DMS53 (cell line): ENCODE measurements around the gene PSPN.

Source experiments
- DNase-seq: peaks from one replicate; lab custom pipeline; 2025; lab: John Stamatoyannopoulos, UW

Gene PSPN

DNA sequence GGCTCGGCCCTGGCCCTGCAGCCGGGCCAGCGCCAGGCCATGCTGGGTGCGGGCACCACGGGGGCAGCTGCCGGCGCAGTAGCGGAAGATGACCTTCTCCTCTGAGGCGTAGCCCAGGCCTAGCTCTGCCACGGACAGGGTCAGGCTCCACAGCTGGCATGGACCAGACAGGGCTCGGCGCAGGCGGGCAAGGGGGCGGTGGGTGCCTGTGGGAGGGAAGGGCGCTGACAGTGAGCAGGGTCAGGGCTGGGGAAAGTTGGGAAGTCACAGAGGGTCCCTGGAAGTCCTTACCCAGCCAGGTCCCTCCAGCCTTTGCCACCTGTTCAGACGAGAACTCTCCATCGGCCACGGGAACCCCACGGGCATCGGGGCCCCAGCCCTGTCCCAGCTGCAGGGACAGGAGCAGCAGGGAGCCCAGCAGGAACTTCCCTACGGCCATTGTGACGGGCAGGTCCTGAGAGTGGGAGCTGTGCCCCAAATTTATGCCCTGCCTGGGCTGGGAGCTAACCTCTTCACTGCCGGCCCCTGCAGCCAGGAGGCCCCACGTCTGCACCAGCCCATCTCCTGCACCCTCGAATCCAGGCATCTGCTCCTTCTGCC, at the start of gene PSPN:
Gene PSPN, minus strand, starts transcription at position 523 of the 600 bp plus-strand sequence. Its CDS starts 84 bp downstream, at position 439.
- DNase-seq: no peak

- DNase-seq: peak; percentile 99
These were observed 49.4 kb upstream of the PSPN start for GRCh38 chr19:6424939-6425731.

DNA sequence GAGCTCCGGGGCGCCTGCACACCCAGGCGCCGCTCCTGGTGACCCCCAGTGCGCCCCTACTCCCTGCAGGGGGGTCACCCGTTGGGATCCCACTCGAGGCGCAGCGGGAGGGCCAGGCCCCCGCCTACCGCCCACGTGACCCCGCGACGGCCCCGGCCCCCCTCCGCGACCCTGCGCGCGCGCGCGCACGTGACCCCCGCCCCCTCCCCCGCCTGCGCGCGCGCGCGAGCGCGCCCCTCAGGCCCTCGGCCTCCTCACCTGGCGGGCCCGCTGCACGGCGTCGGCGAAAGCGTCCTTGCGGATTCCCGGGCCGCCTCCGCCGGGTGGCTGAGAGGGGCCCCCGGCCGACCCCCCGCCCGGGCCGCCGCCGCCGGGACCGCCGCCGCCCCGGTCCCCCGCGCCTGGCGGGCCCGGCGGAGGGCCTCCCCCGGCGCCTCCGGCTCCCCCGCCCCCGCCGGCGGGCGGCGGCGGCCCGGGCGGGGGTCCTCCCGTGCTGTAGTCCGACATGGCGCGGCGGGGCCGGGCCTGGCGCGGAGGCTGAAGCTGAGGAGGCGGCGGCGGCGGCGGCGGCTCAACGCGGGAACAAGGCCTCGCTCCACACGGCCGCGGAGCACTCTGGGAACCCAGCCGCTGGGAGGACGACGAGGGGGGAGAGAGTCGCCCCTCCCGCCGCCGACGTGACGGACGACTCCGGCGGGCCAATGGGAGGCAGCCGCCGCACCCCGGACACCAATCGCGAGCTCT, 48.6 kb upstream of the PSPN start, which contains the start of gene KHSRP:
Gene KHSRP, minus strand, starts transcription at position 617 of the 744 bp plus-strand sequence. Its CDS starts 110 bp downstream, at position 507.
- peak; percentile 28 for DNase-seq

GRCh38 chr19:6423499-6424194, 47.9 kb upstream of the PSPN start:
- peak; percentile 42 for DNase-seq

GRCh38 chr19:6421075-6422014, 45.6 kb upstream of the PSPN start:
- DNase-seq: no peak

DNA sequence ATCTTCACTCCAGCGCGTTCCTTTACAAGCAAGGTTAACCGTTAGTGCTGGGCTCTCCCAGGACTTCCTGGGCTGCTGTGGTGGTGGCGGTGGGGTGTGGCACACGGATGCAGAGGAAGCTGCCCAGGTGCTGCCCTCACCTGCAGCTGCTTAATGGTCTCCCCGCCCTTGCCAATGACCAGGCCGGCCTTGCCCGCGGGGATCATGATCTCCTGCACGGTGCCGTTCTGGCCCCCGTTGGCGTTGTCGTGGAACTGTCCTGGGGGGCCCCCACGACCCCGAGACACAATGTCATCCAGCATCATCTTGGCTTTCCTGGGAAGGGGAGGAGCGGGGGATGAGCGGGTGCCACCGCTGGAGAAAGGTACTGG, 42.8 kb upstream of the PSPN start:
- DNase-seq: no peak

DNA sequence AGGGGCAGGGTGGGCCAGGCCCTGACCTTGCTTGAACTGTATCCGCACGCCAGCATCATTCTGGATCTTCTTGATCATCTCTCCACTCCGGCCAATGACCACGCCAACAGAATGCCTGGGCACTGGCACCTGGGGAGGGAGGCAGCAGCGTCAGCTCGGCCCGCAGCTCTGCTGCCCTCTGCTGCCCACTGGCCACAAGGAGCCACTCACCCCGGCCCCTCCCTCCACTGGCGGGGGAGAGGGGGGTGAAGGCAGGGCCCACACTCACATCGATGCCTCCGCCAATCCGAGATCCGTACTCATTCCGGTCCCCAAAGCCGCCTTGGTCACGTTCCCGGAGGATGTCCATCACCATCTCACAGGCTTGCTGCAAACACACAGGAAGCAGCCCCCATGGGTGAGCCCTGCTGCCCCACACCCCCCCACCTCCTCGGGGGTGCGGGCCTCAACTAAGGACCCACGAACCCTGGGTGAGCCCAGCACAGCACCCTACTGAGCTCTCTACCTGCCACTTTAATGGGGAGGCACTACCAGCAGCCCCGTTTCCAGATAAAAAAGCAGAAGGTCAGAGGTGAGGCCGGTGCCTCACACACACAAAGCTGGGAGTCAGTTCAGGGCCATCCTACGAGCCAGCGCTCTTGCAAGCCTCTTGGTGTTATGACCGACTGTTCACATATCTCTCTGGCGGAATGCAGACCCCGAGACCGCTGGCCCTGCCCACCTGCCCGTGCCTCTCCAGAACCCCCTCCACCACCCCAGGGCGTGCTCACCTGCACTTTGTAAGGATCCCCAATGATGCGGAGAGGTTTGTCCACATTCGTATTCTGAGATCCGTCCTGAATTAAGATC, 42.2 kb upstream of the PSPN start:
- peak; percentile 31 for DNase-seq

DNA sequence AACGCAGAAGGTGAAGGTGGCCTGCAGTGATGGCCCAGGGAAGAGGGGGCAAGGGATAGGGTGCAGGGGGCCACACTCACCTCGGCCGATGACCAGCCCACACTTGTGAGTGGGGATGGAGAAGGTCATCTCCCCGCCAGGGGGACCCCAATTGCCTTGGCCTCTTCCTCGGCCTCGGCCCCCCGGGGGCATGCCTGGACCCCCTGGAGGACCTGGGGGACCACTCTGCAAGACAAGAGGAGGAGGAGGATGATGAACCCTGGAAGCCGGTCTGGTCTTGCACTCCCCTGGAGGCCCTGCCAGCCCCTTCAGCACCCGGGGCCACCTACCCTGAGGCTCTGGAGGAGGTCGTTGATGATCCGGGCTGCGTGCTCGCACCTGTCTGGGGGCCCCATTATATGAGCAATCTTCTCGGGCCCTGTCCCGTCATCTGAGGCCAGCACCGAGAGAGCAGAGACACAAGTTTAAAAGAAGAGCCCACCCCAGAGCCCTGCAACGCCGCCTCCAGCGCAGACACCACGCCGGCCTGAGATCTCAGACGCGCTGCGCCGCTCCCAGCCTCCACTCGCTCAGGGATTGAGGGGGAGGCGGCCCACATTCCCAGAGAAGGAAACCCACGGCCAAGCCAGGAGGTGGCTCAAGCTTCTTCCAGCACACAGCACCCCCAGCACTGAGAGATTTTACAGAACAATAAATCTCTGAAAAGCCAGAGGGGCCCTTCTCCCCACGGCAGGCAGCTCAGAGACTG, 41.1 kb upstream of the PSPN start:
- DNase-seq: no peak

DNA sequence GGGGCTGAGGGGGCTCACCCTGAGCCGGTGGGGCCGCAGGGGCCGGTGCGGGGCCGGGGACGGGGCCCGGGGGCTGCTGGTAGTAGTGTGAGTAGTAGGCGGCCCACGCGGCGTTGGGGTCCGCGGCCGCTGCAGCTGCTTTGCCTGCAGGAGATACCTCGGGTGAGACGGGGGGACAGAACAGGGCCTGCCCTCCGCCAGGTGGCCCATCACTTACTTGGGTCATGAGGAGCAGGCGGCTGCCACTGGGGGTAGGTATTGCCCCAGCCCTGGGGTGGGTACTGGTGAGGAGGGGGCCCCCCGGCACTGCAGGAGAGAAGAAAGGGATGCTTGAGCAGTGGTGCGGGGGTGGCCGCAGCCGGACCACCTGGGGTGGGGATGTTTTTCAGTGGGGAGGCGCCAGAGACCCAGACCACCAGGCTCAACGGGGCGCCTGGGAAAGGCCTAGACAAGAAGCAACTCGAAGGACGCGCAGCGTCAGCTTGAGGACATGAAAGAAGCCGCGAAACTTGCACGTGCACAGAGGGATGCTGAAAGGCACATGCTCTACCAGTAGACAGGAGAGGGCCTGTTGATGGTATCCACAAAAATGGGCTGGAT, 40.0 kb upstream of the PSPN start:
- DNase-seq: no peak

DNA sequence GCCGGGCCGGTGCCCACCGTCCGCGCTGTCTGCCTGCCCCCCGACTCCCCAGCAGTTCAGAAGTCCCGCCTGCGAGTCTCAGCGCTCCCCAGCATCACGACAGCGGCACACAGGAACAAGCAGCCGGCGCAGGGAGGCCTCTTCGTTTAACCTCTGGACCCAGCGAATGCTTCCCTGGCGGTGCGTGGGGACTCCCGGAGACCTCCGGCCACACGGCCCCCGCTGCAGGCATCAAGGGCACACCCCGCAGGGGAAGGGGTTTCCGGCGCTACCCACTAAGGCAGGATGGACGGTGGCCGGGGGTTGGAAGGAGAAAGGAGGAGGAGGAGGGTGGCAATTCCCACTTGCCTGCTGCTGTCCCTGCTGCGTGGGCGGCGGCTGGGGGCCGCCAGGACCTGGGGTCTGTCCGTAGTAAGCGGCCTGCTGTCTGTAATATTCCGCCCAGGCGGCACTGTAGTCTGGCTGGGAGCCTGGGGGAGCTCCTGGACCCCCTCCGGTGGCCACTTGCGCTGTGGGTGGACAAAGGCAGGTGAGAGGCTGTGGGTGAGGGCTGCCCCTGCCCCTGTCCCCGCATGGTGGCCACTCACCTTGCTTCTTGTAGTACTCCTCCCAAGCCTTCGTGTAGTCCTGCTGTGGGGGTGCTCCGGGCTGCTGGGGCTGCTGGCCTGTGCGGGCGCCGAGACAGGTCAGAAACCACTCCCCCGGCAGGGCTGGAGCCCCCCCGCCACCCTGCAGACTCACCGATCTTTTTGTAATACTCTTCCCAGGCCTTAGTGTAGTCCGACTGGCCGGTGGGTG, 39.3 kb upstream of the PSPN start:
- no peak for DNase-seq

DNA sequence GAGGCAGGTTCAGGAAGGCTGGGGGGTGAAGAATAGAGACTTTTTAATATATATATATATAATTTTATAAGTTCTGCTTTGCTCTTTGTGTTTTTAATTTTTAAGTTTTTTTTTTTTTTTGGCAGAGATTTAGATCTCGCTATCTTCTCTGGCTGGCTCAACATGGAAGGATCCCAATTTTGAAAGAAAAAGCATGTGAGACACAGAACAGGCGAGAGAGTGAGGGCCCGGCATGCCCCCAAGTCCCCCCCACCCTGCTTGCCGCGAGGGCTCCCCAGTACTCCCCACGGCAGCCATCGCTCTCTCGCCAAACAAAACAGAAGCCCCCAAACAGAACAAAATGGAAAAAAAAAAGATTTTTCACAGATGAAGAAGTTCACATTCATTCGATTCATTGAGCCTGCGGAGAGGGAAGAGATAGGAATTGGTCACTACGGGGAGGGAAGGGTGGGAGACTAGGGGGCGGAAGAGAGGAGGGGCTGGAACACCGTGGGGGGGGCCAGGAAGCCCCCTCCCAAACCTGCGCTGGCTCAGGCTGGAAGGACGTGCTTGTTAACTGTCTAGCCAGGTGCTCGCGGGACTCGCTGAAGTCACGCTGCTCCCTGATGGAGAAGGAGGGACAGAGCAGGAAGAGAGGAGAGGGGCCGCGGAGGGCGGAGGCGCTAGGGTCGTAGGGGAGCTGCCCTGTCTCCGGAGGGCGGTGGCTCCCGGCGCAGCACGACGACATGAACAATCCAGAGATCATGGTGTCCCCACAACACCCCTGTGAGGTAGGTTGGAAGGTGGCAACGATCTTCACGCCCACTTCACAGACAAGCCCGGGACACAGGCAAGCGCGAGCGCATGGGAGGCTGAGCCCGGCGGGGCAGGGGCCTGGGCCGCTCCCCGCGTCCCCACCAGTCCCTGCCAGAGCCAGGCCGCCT, 38.2 kb upstream of the PSPN start:
- DNase-seq: peak; percentile 22

DNA sequence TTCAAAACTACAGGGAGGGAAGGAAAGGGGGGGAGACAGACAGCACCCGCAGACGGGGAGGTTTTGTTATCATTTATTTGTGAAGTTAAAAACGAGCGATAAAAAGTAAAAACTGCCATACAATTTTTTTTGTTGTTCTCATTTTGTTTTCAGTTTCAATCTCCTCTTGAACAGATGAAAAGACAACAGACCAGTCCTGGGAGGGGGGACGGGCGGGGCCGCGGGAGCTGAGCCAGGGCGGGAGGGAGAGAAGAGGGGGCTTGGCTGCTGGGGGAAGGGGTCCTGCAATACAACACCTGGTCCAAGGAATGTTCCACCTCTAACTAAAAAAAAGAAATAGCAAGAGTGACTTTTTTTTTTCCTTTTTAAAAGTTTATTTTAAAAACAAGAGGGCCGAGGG, 37.6 kb upstream of the PSPN start:
- no peak for DNase-seq

GRCh38 chr19:6412447-6413091, 36.8 kb upstream of the PSPN start:
- DNase-seq: peak; percentile 69

DNA sequence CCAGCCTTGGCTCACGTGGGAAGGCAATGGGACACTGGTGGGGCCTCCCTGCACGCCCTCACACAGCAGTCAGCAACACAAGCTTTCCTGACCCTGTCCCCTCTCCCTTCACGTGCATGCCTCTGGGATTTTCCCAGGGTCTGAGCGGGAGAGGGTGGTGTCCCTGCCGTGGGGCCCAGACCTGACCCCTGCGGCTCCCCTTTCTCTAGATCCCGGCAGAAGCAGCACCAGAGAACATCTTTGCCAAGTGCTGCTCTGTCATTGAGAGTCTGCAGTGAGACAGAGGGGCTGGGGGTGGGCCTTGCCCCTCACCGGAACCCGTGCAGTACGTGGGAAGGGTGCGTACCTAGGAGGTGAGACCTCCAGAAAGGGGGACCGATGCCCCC, 36.3 kb upstream of the PSPN start:
- no peak for DNase-seq

GRCh38 chr19:6409346-6409745, 33.6 kb upstream of the PSPN start:
- no peak for DNase-seq

- no peak for DNase-seq
These were observed 30.7 kb upstream of the PSPN start for GRCh38 chr19:6406401-6406800.
